T-cell (primary cell): ENCODE measurements around the gene PAFAH1B2. TPM values are rescaled to one million over a fixed set of nuclear protein-coding genes. Genes with fewer than 3 reads are reported as not detected.

ENCODE experiments used
- ATAC-seq, 4 experiments: fragments of 200-7000 bp in 3 of 4; fragments of 150-1000 bp in 1 of 4; cut with Tn5 transposase; replicated peaks in 1 of 4; 1 replicate in 3 of 4; 2 replicates in 1 of 4; pipeline ENCODE4 v1.10.0; 2021; ENCODE audit warnings: moderate library complexity in 3 of 4, mild to moderate bottlenecking in 2 of 4, moderate number of reproducible peaks in 1 of 4
- CTCF ChIA-PET, 2 donors: fragments of 300-600 bp; sonication (Branson Sonifier 250); formaldehyde crosslinking; loops; one replicate each; lab custom pipeline; 2022; ENCODE audit warnings: antibody characterized with exemption in 2 of 2; lab: Charles Lee
- POLR2A ChIA-PET, 2 donors: fragments of 300-600 bp; sonication (Branson Sonifier 250); formaldehyde crosslinking; loops; one replicate each; lab custom pipeline; 2022; ENCODE audit warnings: antibody characterized with exemption in 2 of 2; lab: Charles Lee
- DNase-seq, 35 experiments: peaks; one replicate each; pipeline versions ENCODE4 v3.0.0 to v3.0.0-alpha.2; 2013 to 2023
- H3K27ac ChIP-seq: one replicate; pipeline ENCODE4 v1.5.1; 2013; ENCODE audit warnings: low read length
- H3K27me3 ChIP-seq, 2 experiments: replicated peaks in 1 of 2; 1 replicate in 1 of 2; 2 replicates in 1 of 2; pipeline versions ENCODE4 v1.6.1 to v1.7.0; 2013; ENCODE audit warnings: low read length in 1 of 2, mixed read lengths in 1 of 2; ENCODE audit not compliant: control insufficient read depth in 2 of 2, insufficient read depth in 2 of 2; ENCODE audit errors: extremely low read depth in 1 of 2
- H3K36me3 ChIP-seq, 2 donors: 1 replicate in 1 of 2; 2 replicates in 1 of 2; pipeline versions ENCODE4 v1.6.1 to v1.7.0; 2013; ENCODE audit warnings: low read length in 1 of 2; ENCODE audit not compliant: control insufficient read depth in 2 of 2, insufficient read depth in 1 of 2; ENCODE audit errors: extremely low read depth in 1 of 2
- H3K4me1 ChIP-seq, 2 experiments: 1 replicate in 1 of 2; 2 replicates in 1 of 2; pipeline versions ENCODE4 v1.6.1 to v1.7.0; 2013; ENCODE audit warnings: low read length in 2 of 2, mixed read lengths in 1 of 2; ENCODE audit not compliant: insufficient read depth in 2 of 2, control insufficient read depth in 1 of 2; ENCODE audit errors: extremely low read depth in 1 of 2
- H3K4me3 ChIP-seq, 2 donors: 1 replicate in 1 of 2; 2 replicates in 1 of 2; pipeline versions ENCODE4 v1.5.1 to v1.7.0; 2013; ENCODE audit warnings: mild to moderate bottlenecking in 2 of 2, low read length in 1 of 2, moderate library complexity in 1 of 2; ENCODE audit not compliant: control insufficient read depth in 1 of 2; ENCODE audit errors: extremely low read depth in 1 of 2
- H3K9me3 ChIP-seq: 2 replicates; pipeline ENCODE4 v1.7.0; 2013
- H3K27ac Mint-ChIP-seq, 2 donors: one replicate each; pipeline ENCODE4 v1.8.0; 2020 to 2021; ENCODE audit warnings: mild to moderate bottlenecking in 2 of 2, mixed read lengths in 2 of 2
- H3K27me3 Mint-ChIP-seq, 2 donors: one replicate each; pipeline ENCODE4 v1.8.0; 2021 to 2022; ENCODE audit warnings: mixed read lengths in 2 of 2
- H3K36me3 Mint-ChIP-seq: one replicate; pipeline ENCODE4 v1.8.0; 2021; ENCODE audit warnings: mixed read lengths
- H3K4me1 Mint-ChIP-seq, 3 donors: one replicate each; pipeline ENCODE4 v1.8.0; 2020 to 2022; ENCODE audit warnings: mixed read lengths in 3 of 3, mild to moderate bottlenecking in 1 of 3
- H3K4me3 Mint-ChIP-seq, 3 donors: one replicate each; pipeline ENCODE4 v1.8.0; 2020 to 2022; ENCODE audit warnings: mild to moderate bottlenecking in 3 of 3, mixed read lengths in 3 of 3, moderate library complexity in 3 of 3
- H3K9me3 Mint-ChIP-seq, 3 donors: one replicate each; pipeline ENCODE4 v1.8.0; 2020 to 2022; ENCODE audit warnings: mixed read lengths in 3 of 3
- WGBS: methylation state at CpG from one replicate; pipeline ENCODE4 v1.1.5; 2013; ENCODE audit warnings: missing lambda C conversion rate; ENCODE audit not compliant: insufficient coverage; 5-methylcytosine and 5-hydroxymethylcytosine counted together
- total RNA-seq, 35 experiments: library from RNA in 6 of 35; stranded (reverse) in 6 of 35; fragments of 120-200 nt in 1 of 35; gene quantifications; one replicate each; pipeline versions ENCODE4 v1.2.1 to v1.2.4 and lab custom pipeline; 2013 to 2026

The PAFAH1B2 gene
- total RNA-seq, 5 donors from 2014 or later (not counting 1 experiment from before 2014, with no cell fraction given) = 44.1 to 55.9 (median 55.6) TPM

DNA sequence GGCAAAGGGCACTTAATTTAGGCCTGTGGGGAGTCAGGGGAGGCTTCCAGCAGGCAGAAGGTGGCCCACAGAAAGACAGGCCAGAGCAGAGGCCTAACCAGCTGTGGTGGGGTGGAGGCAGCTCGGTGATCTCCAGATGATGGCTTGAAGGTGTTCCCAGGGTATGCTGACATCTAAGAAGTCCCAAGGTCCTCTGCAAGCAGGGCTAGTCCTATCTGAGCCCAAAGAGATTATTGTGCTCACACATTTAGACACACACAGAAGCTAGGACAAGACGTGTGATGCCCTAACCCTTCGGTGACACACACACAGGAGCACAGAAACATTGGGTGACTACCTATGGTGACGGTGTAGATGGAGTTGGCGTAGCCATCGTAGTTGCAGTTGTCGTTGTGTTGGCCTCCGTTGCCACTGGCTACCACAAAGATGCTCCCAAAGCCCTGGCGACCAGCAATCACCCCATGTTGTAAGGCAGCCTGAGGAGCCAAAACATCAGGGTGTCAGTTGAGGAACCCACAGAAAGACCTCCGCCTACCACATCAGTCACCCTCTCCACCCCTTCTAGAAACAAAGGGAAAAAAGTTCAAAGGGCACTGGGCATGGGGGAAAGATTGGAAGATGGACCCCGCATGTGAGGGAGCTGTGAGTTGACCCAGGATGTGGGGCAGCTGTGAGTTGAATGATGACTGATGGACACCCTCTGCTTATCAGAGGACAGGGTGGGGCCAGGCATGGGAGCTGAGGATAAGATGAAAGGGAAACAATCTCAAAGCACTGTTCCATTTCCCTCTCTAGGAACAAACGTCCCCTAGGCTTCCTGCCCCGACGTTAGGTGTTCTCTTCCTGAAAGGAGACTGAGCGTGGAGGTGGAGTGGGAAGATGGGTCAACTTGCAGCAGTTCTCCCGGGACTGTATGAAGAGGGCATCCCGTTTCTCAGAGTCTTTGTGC lies 79.9 kb downstream of the PAFAH1B2 start:
- no peaks in the 10 kb centered on the region for H3K9me3 ChIP-seq
- DNase-seq (no peak), ATAC-seq (no peak)
- Mint-ChIP-seq H3K36me3 (peaks cover 62% of the 10 kb centered on the region), H3K4me3 (no peak overlapping the region), H3K27ac (peak overlapping the region in 1 of 2 donors; percentile 27), H3K27me3 (no peaks in the 10 kb centered on the region), H3K4me1 (peaks cover 22 to 34% (median 27%) of the 10 kb centered on the region in 3 donors), H3K9me3 (no peaks in the 10 kb centered on the region)
- H3K36me3 ChIP-seq = peaks cover 40 to 96% of the 10 kb centered on the region in 2 donors
- WGBS = 77% methylated on average over 5 of the region's 17 CpGs
- no peaks in the 10 kb centered on the region for H3K27me3 ChIP-seq
- H3K27ac ChIP-seq = no peak overlapping the region
- CTCF ChIA-PET = interaction anchor here (0.9 to 1.2 kb wide), 2 partner anchors 46 to 125 kb away, joined by 3 to 4 read pairs; partner anchors contain the start of gene SIDT2 (in 1 of the 2)
- POLR2A ChIA-PET = interaction anchor here in 1 of 2 donors (0.5 kb wide), 1 partner anchor 39 kb away, joined by 9 read pairs; no protein-coding TSS in a partner anchor
- no peak overlapping the region for H3K4me3 ChIP-seq
- peaks cover 0 to 30% of the 10 kb centered on the region in 2 experiments for H3K4me1 ChIP-seq

DNA sequence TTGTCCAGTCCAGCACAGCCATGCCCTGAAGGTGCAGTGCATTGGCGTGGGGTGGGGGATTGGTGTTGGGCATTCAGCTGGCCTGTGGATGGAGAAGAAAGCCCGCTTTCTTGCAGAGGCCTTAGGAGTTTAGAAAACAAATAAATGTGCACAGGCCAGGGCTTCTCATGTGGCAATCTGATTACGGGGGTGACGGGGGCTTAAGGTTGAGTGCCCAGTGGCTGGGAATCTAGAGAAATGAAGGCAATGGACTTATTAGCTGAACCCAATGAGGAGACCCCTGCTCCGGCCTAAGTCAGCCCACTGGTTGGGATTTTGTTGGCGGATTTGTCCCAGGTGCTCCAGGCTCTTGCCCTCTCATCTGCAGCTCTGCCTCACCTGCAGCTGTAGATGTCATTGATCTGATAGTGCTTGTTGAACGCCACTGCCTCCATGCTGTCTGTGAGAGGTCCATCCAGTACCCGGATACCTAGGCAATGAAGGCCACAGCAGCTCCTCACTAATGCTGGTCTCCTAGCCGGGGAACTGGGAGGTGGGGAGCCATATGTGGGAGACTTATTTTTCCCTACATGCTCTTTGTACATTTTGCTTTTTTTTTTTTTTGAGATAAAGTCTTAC lies 81.6 kb downstream of the PAFAH1B2 start:
- Histone ChIP-seq H3K27me3 (no peaks in the 10 kb centered on the region), H3K4me1 (peaks cover 10 to 46% of the 10 kb centered on the region in 2 experiments), H3K36me3 (peaks cover 31 to 91% of the 10 kb centered on the region in 2 donors), H3K27ac (no peak overlapping the region), H3K9me3 (no peaks in the 10 kb centered on the region), H3K4me3 (no peak overlapping the region)
- ChIA-PET POLR2A (interaction anchor here in 1 of 2 donors (0.5 to 0.7 kb wide), 3 partner anchors 76 to 589 kb away, joined by 3 to 6 read pairs (median 5); no protein-coding TSS in a partner anchor), CTCF (interaction anchor here (0.5 to 2.9 kb wide), 15 partner anchors 9 to 493 kb away, joined by 3 to 38 read pairs (median 4); partner anchors contain the start of genes APOA5 (in 1 of the 2) and SIDT2 (in 1 of the 2))
- Mint-ChIP-seq H3K27me3 (no peaks in the 10 kb centered on the region), H3K9me3 (no peaks in the 10 kb centered on the region), H3K4me1 (peaks cover 34 to 46% (median 41%) of the 10 kb centered on the region in 3 donors), H3K27ac (no peak overlapping the region), H3K36me3 (peaks cover 55% of the 10 kb centered on the region), H3K4me3 (no peak overlapping the region)
- no peak for DNase-seq
- WGBS = 97% methylated on average over 7 of the region's 9 CpGs
- no peak for ATAC-seq

Other genes starting within 250 kb of the PAFAH1B2 start
- gene SIK3, start 45.9 kb upstream of the PAFAH1B2 start, total RNA-seq = 10 to 100 TPM; 56.3 to 78.0 (median 63.8) TPM
- 100 to 1,000 TPM in 2 of 5 donors, 10 to 100 TPM in 3; 46.3 to 110 (median 59.5) TPM for gene SIDT2, start 34.5 kb downstream of the PAFAH1B2 start, total RNA-seq
- gene TAGLN, start 55.1 kb downstream of the PAFAH1B2 start, total RNA-seq = 10 to 100 TPM in 4 of 5 donors, 1 to 10 TPM in 1; 8.5 to 19.7 (median 13.4) TPM
- 100 to 1,000 TPM; 300 to 368 (median 336) TPM for gene PCSK7, start 87.8 kb downstream of the PAFAH1B2 start, total RNA-seq
- 10 to 100 TPM; 21.6 to 31.7 (median 30.5) TPM for gene RNF214, start 88.4 kb downstream of the PAFAH1B2 start, total RNA-seq
- gene BACE1-AS, start 147.1 kb downstream of the PAFAH1B2 start, total RNA-seq = 10 to 100 TPM in 3 of 5 donors, 1 to 10 TPM in 2; 4.5 to 11.3 (median 10.1) TPM
- 1 to 10 TPM; 1.3 to 2.3 (median 1.9) TPM for gene BACE1, start 172.0 kb downstream of the PAFAH1B2 start, total RNA-seq
- gene CEP164, start 183.6 kb downstream of the PAFAH1B2 start, total RNA-seq = 10 to 100 TPM; 44.5 to 59.9 (median 52.5) TPM